Colonic mucosa (tissue), 4 donors: ENCODE data around the gene GPR155. TPM values are rescaled to one million over a fixed set of nuclear protein-coding genes. Genes with fewer than 3 reads are reported as not detected.

Source experiments
- DNase-seq: peaks from one replicate; pipeline ENCODE4 v3.0.0-alpha.2; 2020
- H3K27ac ChIP-seq: fragments of 200-600 bp; one replicate; pipeline ENCODE4 v1.8.0; 2021
- H3K27me3 ChIP-seq: fragments of 200-600 bp; one replicate; pipeline ENCODE4 v1.8.0; 2021
- H3K36me3 ChIP-seq: fragments of 200-600 bp; one replicate; pipeline ENCODE4 v1.8.0; 2021
- H3K4me1 ChIP-seq: fragments of 200-600 bp; one replicate; pipeline ENCODE4 v1.8.0; 2021; ENCODE audit warnings: mild to moderate bottlenecking
- H3K4me3 ChIP-seq: fragments of 200-600 bp; one replicate; pipeline ENCODE4 v1.8.0; 2021
- H3K9ac ChIP-seq, 2 donors: one replicate each; pipeline ENCODE4 v1.7.0; 2013; ENCODE audit warnings: control low read depth in 2 of 2, low read depth in 2 of 2, low read length in 2 of 2
- H3K9me3 ChIP-seq: fragments of 200-600 bp; one replicate; pipeline ENCODE4 v1.8.0; 2021
- CTCF ChIP-seq: fragments of 200-600 bp; IDR thresholded peaks from one replicate; pipeline ENCODE4 v1.8.0; 2022; ENCODE audit warnings: antibody characterized with exemption, mild to moderate bottlenecking
- intact Hi-C: fragments of 100-400 bp; cut with DNase I; formaldehyde crosslinking; loops from one replicate; pipeline ENCODE4 v1.14.1; 2022
- total RNA-seq, 2 donors: library from RNA; stranded (reverse); fragmentation: NEBNext Ultra II Directional in 1 of 2; extraction: Animal tissue kit (Norgen Biotek cat#: 25700) in 1 of 2; gene quantifications; one replicate each; pipeline ENCODE4 v1.2.1, GENCODE V29; 2021
- donor health status: healthy.
- donor health status: DM: no; HTN: no; CAD: no.
- donor health status: DM: no; HTN: no; CAD: no.

Gene GPR155
- total RNA-seq, 2 donors from 2014 or later = 1.3 to 4.0 TPM

- no peak for DNase-seq
- Histone ChIP-seq H3K4me1 (no peaks in the 10 kb centered on the region), H3K27ac (no peak overlapping the region), H3K27me3 (no peaks in the 10 kb centered on the region), H3K9ac (no peak overlapping the region), H3K36me3 (no peaks in the 10 kb centered on the region), H3K9me3 (no peaks in the 10 kb centered on the region), H3K4me3 (no peak overlapping the region)
- intact Hi-C loops = no loop called here
- TF ChIP-seq CTCF = no peak
Observed at GRCh38 chr2:174438146-174438886, 48.5 kb downstream of the GPR155 start.

GRCh38 chr2:174436351-174436750 is 50.5 kb downstream of the GPR155 start:
- Histone ChIP-seq H3K4me1 (no peaks in the 10 kb centered on the region), H3K27me3 (no peaks in the 10 kb centered on the region), H3K9ac (no peak overlapping the region), H3K4me3 (no peak overlapping the region), H3K9me3 (no peaks in the 10 kb centered on the region), H3K27ac (no peak overlapping the region), H3K36me3 (no peaks in the 10 kb centered on the region)
- intact Hi-C loops = no loop called here
- no peak for TF ChIP-seq CTCF
- DNase-seq = no peak

GRCh38 chr2:174431902-174432301 is 54.9 kb downstream of the GPR155 start:
- H3K36me3 ChIP-seq = no peaks in the 10 kb centered on the region
- H3K4me1 ChIP-seq = no peaks in the 10 kb centered on the region
- H3K9me3 ChIP-seq = no peaks in the 10 kb centered on the region
- H3K27ac ChIP-seq = no peak overlapping the region
- TF ChIP-seq CTCF = no peak
- no peaks in the 10 kb centered on the region for H3K27me3 ChIP-seq
- H3K4me3 ChIP-seq = no peak overlapping the region
- no peak overlapping the region for H3K9ac ChIP-seq
- DNase-seq = no peak
- intact Hi-C loops = no loop called here

- H3K4me1 ChIP-seq = no peaks in the 10 kb centered on the region
- no peak for DNase-seq
- H3K9me3 ChIP-seq = no peaks in the 10 kb centered on the region
- TF ChIP-seq CTCF = no peak
- intact Hi-C loops = no loop called here
- H3K4me3 ChIP-seq = no peak overlapping the region
- no peak overlapping the region for H3K9ac ChIP-seq
- H3K27ac ChIP-seq = no peak overlapping the region
- H3K27me3 ChIP-seq = no peaks in the 10 kb centered on the region
- H3K36me3 ChIP-seq = no peaks in the 10 kb centered on the region
Observed at GRCh38 chr2:174430066-174430465, 56.8 kb downstream of the GPR155 start.

- intact Hi-C loops = no loop called here
- Histone ChIP-seq H3K4me1 (no peaks in the 10 kb centered on the region), H3K9ac (no peak overlapping the region), H3K36me3 (no peaks in the 10 kb centered on the region), H3K27me3 (no peaks in the 10 kb centered on the region), H3K27ac (no peak overlapping the region), H3K4me3 (no peak overlapping the region), H3K9me3 (no peaks in the 10 kb centered on the region)
- TF ChIP-seq CTCF = no peak
- DNase-seq = no peak
Observed at GRCh38 chr2:174428214-174428613, 58.6 kb downstream of the GPR155 start.
